ENCODE data around the gene POU6F2. TPM values are rescaled to one million over a fixed set of nuclear protein-coding genes. Genes with fewer than 3 reads are reported as not detected.
A peak's percentile ranks its signal among the peaks of the same experiment; 100 is the strongest.

Gene POU6F2
- total RNA-seq, 1 experiment from 2014 or later: 0.64 TPM

GRCh38 chr7:39181398-39181797 lies 203.7 kb downstream of the POU6F2 start:
- CTCF ChIA-PET: no interaction called here
- DNase-seq: no peak
- no peaks in the 10 kb centered on the region for H3K27me3 Mint-ChIP-seq (ENCODE audit: unreplicated experiment)
- no TSS peak for BruUV-seq (replicated peaks)
- H3K27ac Mint-ChIP-seq (ENCODE audit: unreplicated experiment): no peak overlapping the region
- intact Hi-C loops (cut with micrococcal nuclease; ENCODE audit: unreplicated experiment): no loop called here
- TF ChIP-seq CTCF (IDR thresholded peaks at IDR 0.05; ENCODE audit: unreplicated experiment): no peak
- H3K4me3 Mint-ChIP-seq (ENCODE audit: low read depth, unreplicated experiment): no peak overlapping the region
- H3K4me1 Mint-ChIP-seq (ENCODE audit: low read depth, unreplicated experiment): no peaks in the 10 kb centered on the region
- no peaks in the 10 kb centered on the region for H3K36me3 Mint-ChIP-seq (ENCODE audit: insufficient read depth, unreplicated experiment)
- peaks cover 2% of the 10 kb centered on the region for H3K9me3 Mint-ChIP-seq (ENCODE audit: low read depth, unreplicated experiment)

GRCh38 chr7:39183796-39184195 lies 206.1 kb downstream of the POU6F2 start:
- CTCF ChIA-PET: no interaction called here
- H3K4me1 Mint-ChIP-seq (ENCODE audit: low read depth, unreplicated experiment): no peaks in the 10 kb centered on the region
- peaks cover 2% of the 10 kb centered on the region for H3K9me3 Mint-ChIP-seq (ENCODE audit: low read depth, unreplicated experiment)
- no peak overlapping the region for H3K4me3 Mint-ChIP-seq (ENCODE audit: low read depth, unreplicated experiment)
- intact Hi-C loops (cut with micrococcal nuclease; ENCODE audit: unreplicated experiment): no loop called here
- BruUV-seq (replicated peaks): no TSS peak
- no peak for DNase-seq
- TF ChIP-seq CTCF (IDR thresholded peaks at IDR 0.05; ENCODE audit: unreplicated experiment): no peak
- no peak overlapping the region for H3K27ac Mint-ChIP-seq (ENCODE audit: unreplicated experiment)
- no peaks in the 10 kb centered on the region for H3K36me3 Mint-ChIP-seq (ENCODE audit: insufficient read depth, unreplicated experiment)
- H3K27me3 Mint-ChIP-seq (ENCODE audit: unreplicated experiment): no peaks in the 10 kb centered on the region

GRCh38 chr7:39184391-39184790 lies 206.7 kb downstream of the POU6F2 start:
- no peak overlapping the region for H3K27ac Mint-ChIP-seq (ENCODE audit: unreplicated experiment)
- H3K4me3 Mint-ChIP-seq (ENCODE audit: low read depth, unreplicated experiment): no peak overlapping the region
- H3K36me3 Mint-ChIP-seq (ENCODE audit: insufficient read depth, unreplicated experiment): no peaks in the 10 kb centered on the region
- intact Hi-C loops (cut with micrococcal nuclease; ENCODE audit: unreplicated experiment): no loop called here
- TF ChIP-seq CTCF (IDR thresholded peaks at IDR 0.05; ENCODE audit: unreplicated experiment): no peak
- no peaks in the 10 kb centered on the region for H3K27me3 Mint-ChIP-seq (ENCODE audit: unreplicated experiment)
- DNase-seq: peak; percentile 37
- no TSS peak for BruUV-seq (replicated peaks)
- peaks cover 2% of the 10 kb centered on the region for H3K9me3 Mint-ChIP-seq (ENCODE audit: low read depth, unreplicated experiment)
- no peaks in the 10 kb centered on the region for H3K4me1 Mint-ChIP-seq (ENCODE audit: low read depth, unreplicated experiment)
- CTCF ChIA-PET: no interaction called here

- no peak overlapping the region for H3K27ac Mint-ChIP-seq (ENCODE audit: unreplicated experiment)
- CTCF ChIA-PET: no interaction called here
- H3K27me3 Mint-ChIP-seq (ENCODE audit: unreplicated experiment): no peaks in the 10 kb centered on the region
- no TSS peak for BruUV-seq (replicated peaks)
- H3K9me3 Mint-ChIP-seq (ENCODE audit: low read depth, unreplicated experiment): peaks cover 2% of the 10 kb centered on the region
- H3K4me3 Mint-ChIP-seq (ENCODE audit: low read depth, unreplicated experiment): no peak overlapping the region
- DNase-seq: no peak
- no peaks in the 10 kb centered on the region for H3K36me3 Mint-ChIP-seq (ENCODE audit: insufficient read depth, unreplicated experiment)
- TF ChIP-seq CTCF (IDR thresholded peaks at IDR 0.05; ENCODE audit: unreplicated experiment): no peak
- no peaks in the 10 kb centered on the region for H3K4me1 Mint-ChIP-seq (ENCODE audit: low read depth, unreplicated experiment)
- intact Hi-C loops (cut with micrococcal nuclease; ENCODE audit: unreplicated experiment): no loop called here
Observed at GRCh38 chr7:39186131-39186530, 208.4 kb downstream of the POU6F2 start.

- TF ChIP-seq CTCF (IDR thresholded peaks at IDR 0.05; ENCODE audit: unreplicated experiment): no peak
- CTCF ChIA-PET: no interaction called here
- H3K27me3 Mint-ChIP-seq (ENCODE audit: unreplicated experiment): peaks cover 2% of the 10 kb centered on the region
- no peak overlapping the region for H3K27ac Mint-ChIP-seq (ENCODE audit: unreplicated experiment)
- DNase-seq: no peak
- no peak overlapping the region for H3K4me3 Mint-ChIP-seq (ENCODE audit: low read depth, unreplicated experiment)
- BruUV-seq (replicated peaks): no TSS peak
- intact Hi-C loops (cut with micrococcal nuclease; ENCODE audit: unreplicated experiment): no loop called here
- H3K4me1 Mint-ChIP-seq (ENCODE audit: low read depth, unreplicated experiment): no peaks in the 10 kb centered on the region
- no peaks in the 10 kb centered on the region for H3K36me3 Mint-ChIP-seq (ENCODE audit: insufficient read depth, unreplicated experiment)
- H3K9me3 Mint-ChIP-seq (ENCODE audit: low read depth, unreplicated experiment): peaks cover 2% of the 10 kb centered on the region
Observed at GRCh38 chr7:39186671-39187070, 209.0 kb downstream of the POU6F2 start.
